Breast epithelium (tissue), 3 donors: ENCODE data around the gene HOXD13.

Source experiments
- POLR2A ChIP-seq: fragments of 450-650 bp; IDR thresholded peaks from one replicate; pipeline ENCODE4 v1.6.1; 2016; ENCODE audit warnings: antibody characterized with exemption, mild to moderate bottlenecking, moderate library complexity
- TF ChIP-seq, protein P1 (sequence below), 3 donors: fragments of 450-650 bp; IDR thresholded peaks; one replicate each; pipeline ENCODE4 v1.5.1; 2016 to 2017; ENCODE audit warnings: antibody characterized with exemption in 3 of 3, mild to moderate bottlenecking in 3 of 3, moderate library complexity in 3 of 3

DNA sequence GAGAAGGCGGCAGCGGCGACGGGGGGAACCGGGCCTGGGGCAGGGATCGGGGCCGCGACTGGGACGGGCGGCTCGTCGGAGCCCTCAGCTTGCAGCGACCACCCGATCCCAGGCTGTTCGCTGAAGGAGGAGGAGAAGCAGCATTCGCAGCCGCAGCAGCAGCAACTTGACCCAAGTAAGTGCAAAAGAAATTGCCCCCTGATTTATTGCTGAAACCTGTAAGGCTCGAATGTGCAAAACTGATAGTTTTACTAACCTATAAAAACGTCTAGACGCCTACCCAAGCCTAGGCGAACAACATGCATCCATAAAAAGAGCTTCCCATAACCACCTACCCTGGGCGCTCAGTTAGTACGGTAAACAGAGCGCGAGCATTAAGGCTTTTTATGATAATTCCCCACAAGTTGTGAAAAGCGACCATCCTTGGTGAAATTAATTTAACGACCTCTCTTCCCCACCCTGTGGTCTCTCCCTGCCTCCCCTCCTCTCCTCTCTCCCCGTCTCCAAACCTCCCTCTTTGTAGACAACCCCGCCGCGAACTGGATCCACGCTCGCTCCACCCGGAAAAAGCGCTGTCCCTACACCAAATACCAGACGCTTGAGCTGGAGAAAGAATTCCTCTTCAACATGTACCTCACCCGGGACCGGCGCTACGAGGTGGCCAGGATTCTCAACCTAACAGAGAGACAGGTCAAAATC, 31.0 kb downstream of the HOXD13 start:
- TF ChIP-seq, protein P1, sequence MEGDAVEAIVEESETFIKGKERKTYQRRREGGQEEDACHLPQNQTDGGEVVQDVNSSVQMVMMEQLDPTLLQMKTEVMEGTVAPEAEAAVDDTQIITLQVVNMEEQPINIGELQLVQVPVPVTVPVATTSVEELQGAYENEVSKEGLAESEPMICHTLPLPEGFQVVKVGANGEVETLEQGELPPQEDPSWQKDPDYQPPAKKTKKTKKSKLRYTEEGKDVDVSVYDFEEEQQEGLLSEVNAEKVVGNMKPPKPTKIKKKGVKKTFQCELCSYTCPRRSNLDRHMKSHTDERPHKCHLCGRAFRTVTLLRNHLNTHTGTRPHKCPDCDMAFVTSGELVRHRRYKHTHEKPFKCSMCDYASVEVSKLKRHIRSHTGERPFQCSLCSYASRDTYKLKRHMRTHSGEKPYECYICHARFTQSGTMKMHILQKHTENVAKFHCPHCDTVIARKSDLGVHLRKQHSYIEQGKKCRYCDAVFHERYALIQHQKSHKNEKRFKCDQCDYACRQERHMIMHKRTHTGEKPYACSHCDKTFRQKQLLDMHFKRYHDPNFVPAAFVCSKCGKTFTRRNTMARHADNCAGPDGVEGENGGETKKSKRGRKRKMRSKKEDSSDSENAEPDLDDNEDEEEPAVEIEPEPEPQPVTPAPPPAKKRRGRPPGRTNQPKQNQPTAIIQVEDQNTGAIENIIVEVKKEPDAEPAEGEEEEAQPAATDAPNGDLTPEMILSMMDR (IDR thresholded peaks at IDR 0.05) = no peak
- no peak for TF ChIP-seq POLR2A
